Dedifferentiated amniotic fluid mesenchymal stem cell (primary cell): Measurements from ENCODE around the gene ICE1.
"Not testable (repeated sequence)": the region's sequence is repeated elsewhere in the genome, so short reads cannot be mapped to it uniquely, and the experiment has no call there.

Experiments used
- DNase-seq: peaks from one replicate; pipeline ENCODE4 v3.0.0-alpha.2; 2016; ENCODE audit errors: extremely low spot score

The ICE1 gene

GRCh38 chr5:5437227-5438172, 15.0 kb downstream of the ICE1 start:
- DNase-seq: no peak

GRCh38 chr5:5451863-5452262, 29.4 kb downstream of the ICE1 start:
- DNase-seq: no peak

- no peak for DNase-seq
Measured at GRCh38 chr5:5453131-5453530, 30.7 kb downstream of the ICE1 start.

GRCh38 chr5:5454391-5454790, 31.9 kb downstream of the ICE1 start:
- DNase-seq: no peak

- DNase-seq: no peak
Measured at GRCh38 chr5:5456858-5457257, 34.4 kb downstream of the ICE1 start.

- no peak for DNase-seq
Measured at GRCh38 chr5:5460311-5460710, 37.8 kb downstream of the ICE1 start.

GRCh38 chr5:5461012-5461411, 38.5 kb downstream of the ICE1 start:
- DNase-seq: no peak

GRCh38 chr5:5464036-5464715, 41.7 kb downstream of the ICE1 start:
- no peak for DNase-seq

GRCh38 chr5:5466227-5466626, 43.8 kb downstream of the ICE1 start:
- DNase-seq: no peak

GRCh38 chr5:5467737-5468136, 45.3 kb downstream of the ICE1 start:
- no peak for DNase-seq

- DNase-seq: no peak
Measured at GRCh38 chr5:5470933-5471332, 48.5 kb downstream of the ICE1 start.

- no peak for DNase-seq
Measured at GRCh38 chr5:5473226-5473625, 50.7 kb downstream of the ICE1 start.

GRCh38 chr5:5474961-5475360, 52.5 kb downstream of the ICE1 start:
- no peak for DNase-seq

- DNase-seq: no peak
Measured at GRCh38 chr5:5475975-5476374, 53.5 kb downstream of the ICE1 start.

GRCh38 chr5:5479578-5479977, 57.1 kb downstream of the ICE1 start:
- DNase-seq: not testable (repeated sequence)

- no peak for DNase-seq
Measured at GRCh38 chr5:5480481-5481111, 58.1 kb downstream of the ICE1 start.

GRCh38 chr5:5481206-5481605, 58.7 kb downstream of the ICE1 start:
- DNase-seq: no peak

- no peak for DNase-seq
Measured at GRCh38 chr5:5481633-5482032, 59.2 kb downstream of the ICE1 start.

- no peak for DNase-seq
Measured at GRCh38 chr5:5483350-5483749, 60.9 kb downstream of the ICE1 start.

GRCh38 chr5:5483880-5484598, 61.6 kb downstream of the ICE1 start:
- no peak for DNase-seq

GRCh38 chr5:5486122-5486521, 63.6 kb downstream of the ICE1 start:
- no peak for DNase-seq
